Mucosa of rectum (tissue), 2 donors: Measurements from ENCODE around the gene CRYBA2.

Experiments
- H3K27ac ChIP-seq, 2 donors: one replicate each; pipeline ENCODE4 v1.7.0; 2013; ENCODE audit warnings: inconsistent platforms in 2 of 2, low read depth in 2 of 2, low read length in 2 of 2
- H3K27me3 ChIP-seq, 2 donors: one replicate each; pipeline ENCODE4 v1.7.0; 2013; ENCODE audit warnings: low read length in 2 of 2; ENCODE audit not compliant: control insufficient read depth in 2 of 2, insufficient read depth in 2 of 2
- H3K36me3 ChIP-seq, 2 donors: one replicate each; pipeline ENCODE4 v1.7.0; 2013; ENCODE audit warnings: low read length in 2 of 2; ENCODE audit not compliant: control insufficient read depth in 2 of 2, insufficient read depth in 2 of 2
- H3K4me1 ChIP-seq, 2 donors: one replicate each; pipeline ENCODE4 v1.7.0; 2013; ENCODE audit warnings: low read length in 2 of 2, mild to moderate bottlenecking in 1 of 2; ENCODE audit not compliant: control insufficient read depth in 2 of 2, insufficient read depth in 2 of 2
- H3K4me3 ChIP-seq, 2 donors: one replicate each; pipeline ENCODE4 v1.7.0; 2013; ENCODE audit warnings: low read length in 2 of 2
- H3K9ac ChIP-seq, 2 donors: one replicate each; pipeline ENCODE4 v1.7.0; 2013; ENCODE audit warnings: low read length in 2 of 2, low read depth in 1 of 2, mild to moderate bottlenecking in 1 of 2
- H3K9me3 ChIP-seq, 2 donors: one replicate each; pipeline ENCODE4 v1.7.0; 2013; ENCODE audit warnings: low read length in 2 of 2; ENCODE audit not compliant: control insufficient read depth in 2 of 2
- donor health status: healthy.
- donor health status: Normal muscosa, but diverticular disease.

CRYBA2 gene

DNA sequence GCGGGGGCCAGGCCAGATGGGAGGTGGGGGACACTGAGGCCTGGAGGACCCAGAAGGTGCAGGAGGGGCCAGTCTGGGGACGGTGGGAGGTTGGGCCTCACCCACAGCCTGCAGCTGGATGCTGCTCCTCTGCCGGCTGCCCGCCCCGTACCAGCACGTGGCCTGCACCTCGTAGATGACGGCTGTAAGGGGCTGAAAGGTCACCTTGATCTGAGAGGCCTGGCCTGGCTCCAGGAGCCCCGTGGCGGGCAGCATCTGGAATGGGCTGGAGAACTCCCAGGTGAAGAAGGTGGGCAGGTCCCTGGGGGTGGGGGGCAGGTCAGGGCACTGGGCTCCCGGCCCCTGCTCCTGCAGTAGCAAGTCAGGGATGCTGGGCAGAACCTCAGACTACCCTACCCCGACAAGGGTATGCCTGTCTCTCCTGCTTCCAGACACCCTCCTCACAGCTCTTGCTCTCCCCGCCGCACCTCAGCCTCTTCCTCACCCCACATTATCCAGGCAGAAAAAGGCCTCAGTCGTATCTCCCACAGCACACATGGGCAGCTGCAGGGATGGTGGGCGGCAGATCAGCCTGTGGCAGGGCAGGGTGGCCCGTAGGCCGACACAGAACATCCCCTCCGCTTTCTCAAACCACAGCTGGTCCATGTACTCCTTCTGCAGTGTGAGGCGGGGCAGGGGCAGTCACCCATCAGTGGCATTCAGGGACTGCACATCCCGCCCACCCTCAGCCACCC lies 38.0 kb upstream of the CRYBA2 start:
- Histone ChIP-seq H3K27me3 (peaks cover 0 to 4% of the 10 kb centered on the region in 2 donors), H3K4me1 (no peaks in the 10 kb centered on the region), H3K36me3 (no peaks in the 10 kb centered on the region), H3K4me3 (no peak overlapping the region), H3K27ac (no peak overlapping the region), H3K9me3 (no peaks in the 10 kb centered on the region), H3K9ac (no peak overlapping the region)

DNA sequence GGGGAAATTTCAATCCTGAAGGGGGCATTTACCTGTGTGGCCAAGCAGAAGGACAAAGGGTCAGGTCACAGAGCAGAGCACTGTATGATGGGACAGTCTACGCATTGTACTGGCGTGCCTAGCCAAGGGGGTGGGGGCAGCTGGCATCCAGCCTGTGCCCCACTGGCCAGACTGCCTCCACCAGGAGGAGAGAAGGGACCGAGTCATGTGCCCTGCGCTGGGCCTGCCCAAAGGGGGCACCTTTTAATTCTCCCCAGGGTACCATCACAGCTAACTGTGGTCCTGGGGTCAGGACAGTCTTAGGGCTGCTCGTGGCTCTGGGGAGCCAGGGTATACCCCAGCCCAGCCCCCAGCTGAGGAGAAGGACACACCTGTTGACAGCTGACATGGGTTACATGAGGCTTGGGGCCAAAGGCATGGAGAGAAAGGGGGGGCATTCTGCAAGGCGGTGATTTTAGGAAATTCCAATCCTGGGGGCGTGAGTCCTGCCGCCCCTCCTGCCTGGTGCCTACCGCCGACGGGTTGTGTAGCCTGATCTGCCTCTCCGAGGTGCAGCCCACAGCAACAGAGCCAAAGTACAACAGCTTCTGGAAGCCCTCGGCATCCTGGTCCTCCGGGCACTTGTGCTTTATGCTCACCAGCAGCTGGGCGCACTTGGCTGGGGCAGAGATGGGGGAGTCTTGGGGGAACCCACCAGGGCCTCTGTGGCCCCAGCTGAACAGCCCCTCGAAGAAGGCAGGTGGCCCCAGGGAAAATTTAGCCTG lies 37.1 kb upstream of the CRYBA2 start:
- Histone ChIP-seq H3K4me1 (no peaks in the 10 kb centered on the region), H3K36me3 (no peaks in the 10 kb centered on the region), H3K27ac (no peak overlapping the region), H3K4me3 (no peak overlapping the region), H3K27me3 (no peaks in the 10 kb centered on the region), H3K9me3 (no peaks in the 10 kb centered on the region), H3K9ac (no peak overlapping the region)

DNA sequence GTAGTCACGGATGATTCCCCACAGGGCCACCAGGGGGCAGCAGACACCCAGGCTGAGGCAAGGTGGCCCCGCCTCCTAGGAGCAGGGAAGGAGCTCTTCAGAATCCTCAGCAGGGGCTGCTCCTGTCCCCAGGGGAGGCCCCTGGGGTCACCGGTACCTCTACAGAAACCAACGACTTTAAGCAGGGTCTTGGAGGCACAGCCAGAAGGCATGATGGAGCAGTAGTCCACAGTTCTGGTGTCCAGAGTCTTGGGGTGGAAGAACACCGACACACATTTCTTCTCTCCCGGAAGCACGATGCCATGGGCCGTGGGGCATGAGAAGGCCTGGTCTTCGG lies 36.6 kb upstream of the CRYBA2 start:
- Histone ChIP-seq H3K27ac (no peak overlapping the region), H3K9ac (no peak overlapping the region), H3K27me3 (no peaks in the 10 kb centered on the region), H3K4me1 (no peaks in the 10 kb centered on the region), H3K4me3 (no peak overlapping the region), H3K9me3 (no peaks in the 10 kb centered on the region), H3K36me3 (no peaks in the 10 kb centered on the region)

DNA sequence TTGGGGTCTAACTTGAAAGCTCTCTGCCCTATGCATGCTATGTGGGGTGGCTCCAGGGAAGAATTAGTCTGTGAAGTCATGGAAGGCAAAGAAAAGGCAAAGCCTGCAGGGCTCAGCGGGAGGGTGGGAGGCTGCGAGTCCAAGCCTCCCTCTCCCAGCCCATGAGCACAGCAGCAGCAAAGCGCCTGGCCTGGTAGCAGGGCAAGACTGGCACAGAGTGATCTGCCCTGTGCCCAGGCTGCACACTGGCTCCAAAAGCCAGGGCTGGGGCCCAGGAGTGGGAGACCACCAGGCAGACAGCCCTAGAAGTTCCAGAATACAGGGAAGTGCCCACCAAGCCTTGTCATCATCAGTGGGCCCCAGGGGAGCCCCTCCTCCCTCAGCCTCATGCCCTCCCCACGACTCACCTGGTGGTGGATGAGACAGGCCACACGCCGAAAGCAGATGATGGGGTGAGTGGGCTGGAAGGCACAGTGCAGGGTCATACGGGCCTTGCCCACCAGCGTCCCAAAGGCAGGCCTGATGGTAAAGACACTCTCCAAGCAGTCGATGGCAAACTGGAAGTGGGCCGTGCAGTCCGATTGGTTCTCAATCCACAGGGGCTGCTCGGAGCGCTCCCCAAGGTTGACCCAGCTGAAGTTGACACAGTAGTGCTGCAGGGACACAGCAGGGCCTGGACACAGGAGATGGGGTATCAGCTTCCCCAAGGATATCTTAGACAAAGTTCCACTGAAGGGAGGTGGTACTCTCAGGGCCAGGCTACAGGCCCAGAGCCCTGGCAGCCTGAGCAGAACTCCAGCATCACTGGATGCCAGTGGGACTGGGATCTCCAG lies 36.0 kb upstream of the CRYBA2 start:
- Histone ChIP-seq H3K27ac (no peak overlapping the region), H3K9me3 (no peaks in the 10 kb centered on the region), H3K4me3 (no peak overlapping the region), H3K9ac (no peak overlapping the region), H3K27me3 (no peaks in the 10 kb centered on the region), H3K4me1 (no peaks in the 10 kb centered on the region), H3K36me3 (no peaks in the 10 kb centered on the region)

DNA sequence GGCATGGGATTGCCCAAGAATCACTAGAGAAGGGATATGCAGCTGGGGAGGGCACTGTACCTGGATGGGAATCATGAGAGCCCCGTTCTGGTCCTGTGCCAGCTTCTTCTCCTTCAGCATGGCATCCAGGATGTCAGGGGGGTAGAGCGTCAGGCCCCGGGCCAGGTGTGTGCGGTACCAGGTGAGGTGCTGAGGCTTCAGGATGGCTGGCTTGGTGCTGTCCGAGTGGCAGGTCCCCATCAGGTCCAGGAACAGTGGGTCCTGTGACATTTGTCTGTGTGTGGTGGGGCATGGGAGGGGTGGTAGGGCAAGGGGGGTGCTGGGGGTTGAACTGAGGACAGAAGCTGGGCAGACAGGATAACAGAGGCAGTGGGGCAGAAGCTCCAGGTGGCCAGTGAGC lies 34.9 kb upstream of the CRYBA2 start:
- no peak overlapping the region for H3K9ac ChIP-seq
- H3K4me3 ChIP-seq: no peak overlapping the region
- no peaks in the 10 kb centered on the region for H3K9me3 ChIP-seq
- no peaks in the 10 kb centered on the region for H3K27me3 ChIP-seq
- no peaks in the 10 kb centered on the region for H3K4me1 ChIP-seq
- H3K36me3 ChIP-seq: no peaks in the 10 kb centered on the region
- H3K27ac ChIP-seq: no peak overlapping the region

DNA sequence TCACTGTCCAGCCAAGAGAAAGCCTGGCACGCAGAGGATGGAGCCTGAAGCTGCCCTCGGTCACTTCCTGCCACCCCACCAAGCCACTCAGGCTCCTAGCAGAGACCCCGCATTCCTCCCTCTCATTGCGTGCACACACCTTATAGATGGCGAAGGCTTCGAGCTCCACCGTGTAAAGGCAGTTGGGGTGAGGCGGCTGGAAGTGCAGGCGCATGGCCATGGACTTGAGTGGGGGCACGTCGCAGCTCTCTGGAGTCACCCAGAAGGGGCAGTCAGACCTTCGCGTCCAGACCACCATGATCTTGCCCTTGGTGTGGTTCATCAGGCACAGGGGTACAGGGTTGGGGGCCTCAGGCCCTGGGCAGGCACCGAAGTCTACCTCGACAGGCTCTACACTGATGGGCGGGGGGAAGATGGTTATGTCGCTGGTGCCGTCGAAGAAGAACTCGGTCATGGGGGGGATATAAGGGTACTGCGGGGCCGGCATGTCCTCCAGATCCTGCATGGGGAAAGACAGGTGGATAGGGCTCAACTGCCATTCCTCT lies 34.4 kb upstream of the CRYBA2 start:
- Histone ChIP-seq H3K27ac (no peak overlapping the region), H3K9me3 (no peaks in the 10 kb centered on the region), H3K9ac (no peak overlapping the region), H3K4me3 (no peak overlapping the region), H3K4me1 (no peaks in the 10 kb centered on the region), H3K36me3 (no peaks in the 10 kb centered on the region), H3K27me3 (no peaks in the 10 kb centered on the region)

DNA sequence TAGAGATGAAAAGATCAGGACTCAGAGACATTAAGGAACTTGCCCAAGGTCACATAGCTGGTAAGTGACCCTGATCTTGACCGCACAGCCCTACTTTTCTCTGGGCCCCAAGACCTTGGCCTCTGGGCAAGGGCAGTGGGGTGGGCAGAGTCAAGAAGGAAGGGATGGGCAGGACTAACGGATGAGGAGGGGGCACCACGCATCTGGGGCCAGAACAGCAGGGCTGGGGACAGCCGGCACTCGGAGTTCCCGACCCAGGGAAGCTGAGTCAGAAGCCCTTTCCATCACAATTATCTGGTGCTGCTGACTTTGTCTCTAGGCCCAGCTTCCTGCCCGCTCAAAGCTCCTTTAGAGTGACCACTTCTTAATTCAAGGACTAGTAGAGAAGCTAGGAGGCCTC lies 33.7 kb upstream of the CRYBA2 start:
- no peaks in the 10 kb centered on the region for H3K4me1 ChIP-seq
- H3K27ac ChIP-seq: no peak overlapping the region
- H3K9ac ChIP-seq: no peak overlapping the region
- no peaks in the 10 kb centered on the region for H3K36me3 ChIP-seq
- no peaks in the 10 kb centered on the region for H3K27me3 ChIP-seq
- H3K9me3 ChIP-seq: no peaks in the 10 kb centered on the region
- no peak overlapping the region for H3K4me3 ChIP-seq

DNA sequence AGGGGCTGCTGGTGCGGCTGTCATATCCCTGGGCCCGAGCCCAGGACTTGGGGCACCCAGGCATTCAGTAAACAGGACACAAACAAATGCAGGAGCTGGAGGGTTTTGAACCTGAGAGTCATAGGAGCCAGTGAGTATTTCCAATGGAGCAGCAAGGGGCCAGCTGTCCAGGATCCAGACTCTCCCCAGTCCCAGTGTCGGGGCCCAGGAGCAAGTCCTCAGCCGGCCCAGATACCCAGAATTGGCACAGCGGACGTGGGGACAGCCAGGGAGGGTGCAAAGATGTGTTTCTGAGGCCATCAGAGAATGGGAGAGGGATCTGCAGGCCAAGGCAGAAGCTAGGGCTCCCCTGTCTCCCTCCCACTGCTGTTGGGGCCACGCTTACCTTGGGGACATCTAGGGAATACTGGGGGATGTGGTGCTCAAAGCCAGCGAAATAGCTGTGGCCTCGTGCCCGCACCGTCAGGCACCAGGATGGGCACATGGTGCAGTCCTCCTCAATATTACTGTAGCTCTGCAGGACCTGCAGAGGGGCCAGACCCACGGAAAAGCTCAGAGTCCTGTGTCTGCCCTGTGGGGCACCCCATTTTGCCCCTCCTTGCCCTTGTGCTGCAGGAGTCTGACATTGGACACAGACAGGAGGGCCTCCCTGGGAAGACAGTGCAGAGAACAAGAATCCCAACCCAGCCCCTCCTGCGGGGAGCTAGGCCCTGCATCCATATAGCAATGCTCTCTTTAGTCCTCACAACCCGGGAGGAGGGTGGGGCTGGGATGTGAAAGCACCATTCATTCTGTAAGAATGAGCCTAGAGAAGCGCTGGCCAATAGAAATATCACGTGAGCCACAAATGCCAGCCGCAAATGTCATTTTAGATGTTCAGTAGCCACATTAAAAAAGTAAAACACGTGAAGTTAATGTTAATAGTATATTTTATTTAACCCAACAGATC lies 32.7 kb upstream of the CRYBA2 start:
- Histone ChIP-seq H3K4me3 (no peak overlapping the region), H3K9me3 (no peaks in the 10 kb centered on the region), H3K4me1 (no peaks in the 10 kb centered on the region), H3K9ac (no peak overlapping the region), H3K36me3 (no peaks in the 10 kb centered on the region), H3K27ac (no peak overlapping the region), H3K27me3 (no peaks in the 10 kb centered on the region)

DNA sequence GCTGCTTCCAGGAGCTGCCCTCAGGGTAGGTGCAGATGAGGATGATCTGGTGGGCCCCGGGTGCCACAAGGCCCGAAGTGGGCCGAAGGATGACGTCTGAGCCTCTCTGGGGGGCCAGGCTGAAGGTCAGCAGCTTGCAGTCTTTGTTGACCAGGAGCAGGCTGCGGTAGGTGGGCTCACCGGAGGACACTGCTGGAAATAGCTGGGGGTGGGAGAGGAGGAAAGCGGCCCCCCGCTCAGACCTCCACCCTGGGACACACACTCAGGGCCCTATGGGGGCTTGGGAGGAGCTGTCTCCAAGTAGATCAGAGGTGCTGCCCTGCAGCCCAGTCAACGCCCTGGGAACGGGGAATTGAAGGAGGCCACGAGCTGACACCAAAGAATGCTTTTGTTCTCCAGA lies 30.8 kb upstream of the CRYBA2 start:
- H3K27me3 ChIP-seq: no peaks in the 10 kb centered on the region
- H3K4me1 ChIP-seq: no peaks in the 10 kb centered on the region
- no peaks in the 10 kb centered on the region for H3K36me3 ChIP-seq
- no peak overlapping the region for H3K27ac ChIP-seq
- H3K9ac ChIP-seq: no peak overlapping the region
- H3K4me3 ChIP-seq: no peak overlapping the region
- H3K9me3 ChIP-seq: no peaks in the 10 kb centered on the region
